ENCODE data around the gene KRTAP5-4.
"Not testable (repeated sequence)": the region's sequence is repeated elsewhere in the genome, so short reads cannot be mapped to it uniquely, and the experiment has no call there.

Gene KRTAP5-4

DNA sequence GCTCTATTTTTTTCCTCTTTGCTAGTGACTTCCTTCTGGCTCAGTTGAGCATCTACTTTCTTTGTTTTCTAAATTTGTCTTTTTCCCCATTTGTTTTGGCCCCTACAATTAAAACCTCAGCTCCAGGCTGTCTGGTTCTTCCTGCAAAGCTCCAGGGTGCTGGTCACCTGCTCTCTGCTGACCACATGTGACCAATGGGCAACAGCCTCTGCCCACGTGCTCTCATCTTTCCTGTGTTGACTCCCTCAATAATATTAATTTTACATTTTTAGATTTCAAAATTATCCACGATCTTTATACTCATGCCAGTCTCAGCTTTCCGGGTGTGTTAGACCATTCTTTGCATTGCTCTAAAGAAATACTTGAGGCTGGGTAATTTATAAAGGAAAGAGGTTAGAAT, 23.5 kb downstream of the KRTAP5-4 start:
- not testable (repeated sequence) for DNase-seq

DNA sequence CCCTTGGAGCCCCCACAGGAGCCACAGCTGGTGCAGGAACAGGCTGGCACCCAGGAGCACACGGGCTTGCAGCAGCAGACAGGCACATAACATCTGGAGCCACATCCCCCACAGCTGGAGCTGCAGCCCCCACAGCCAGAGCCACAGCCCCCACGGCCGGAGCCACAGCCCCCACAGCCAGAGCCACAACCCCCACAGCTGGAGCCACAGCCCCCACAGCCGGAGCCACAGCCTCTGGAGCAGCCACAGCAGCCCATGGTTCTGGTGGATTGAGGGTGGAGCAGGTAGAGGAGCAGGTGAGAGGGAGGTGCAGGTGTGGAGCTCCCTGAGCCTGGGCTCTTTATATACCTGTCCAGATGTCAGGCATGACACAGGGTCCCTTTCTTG, 24.0 kb downstream of the KRTAP5-4 start, which contains the start of gene KRTAP5-2:
Gene KRTAP5-2, minus strand, starts transcription at position 301 of the 387 bp plus-strand sequence. Its CDS starts 44 bp downstream, at position 257.
- no peak for DNase-seq

DNA sequence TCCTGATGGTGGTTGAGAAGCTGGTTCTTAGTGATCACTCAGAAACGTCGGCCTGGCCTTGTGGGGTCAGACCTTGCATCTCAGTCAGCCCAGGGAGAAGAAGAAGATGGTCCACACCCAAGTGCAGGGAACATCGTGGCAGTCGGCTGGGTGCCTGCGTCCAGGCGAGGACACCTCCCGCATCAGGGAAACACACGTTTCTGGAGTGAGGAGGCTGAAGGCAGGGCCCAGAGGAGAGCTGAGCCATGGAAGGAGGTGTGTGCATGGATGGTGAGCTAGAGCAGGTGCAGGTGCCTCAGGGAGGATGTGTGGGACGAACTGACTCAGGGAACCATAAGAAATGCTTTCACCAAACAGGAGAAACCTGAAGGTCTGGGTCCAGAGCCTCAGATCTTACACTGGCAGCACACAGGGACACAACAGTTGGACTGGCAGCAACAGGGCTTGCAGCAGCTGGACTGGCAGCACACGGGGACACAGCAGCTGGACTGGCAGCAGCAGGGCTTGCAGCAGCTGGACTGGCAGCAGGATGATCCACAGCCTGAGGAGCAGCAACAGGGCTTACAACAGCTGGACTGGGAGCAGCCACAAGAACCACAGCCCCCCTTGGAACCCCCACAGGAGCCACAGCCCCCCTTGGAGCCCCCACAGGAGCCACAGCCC, 24.5 kb downstream of the KRTAP5-4 start:
- no peak for DNase-seq

DNA sequence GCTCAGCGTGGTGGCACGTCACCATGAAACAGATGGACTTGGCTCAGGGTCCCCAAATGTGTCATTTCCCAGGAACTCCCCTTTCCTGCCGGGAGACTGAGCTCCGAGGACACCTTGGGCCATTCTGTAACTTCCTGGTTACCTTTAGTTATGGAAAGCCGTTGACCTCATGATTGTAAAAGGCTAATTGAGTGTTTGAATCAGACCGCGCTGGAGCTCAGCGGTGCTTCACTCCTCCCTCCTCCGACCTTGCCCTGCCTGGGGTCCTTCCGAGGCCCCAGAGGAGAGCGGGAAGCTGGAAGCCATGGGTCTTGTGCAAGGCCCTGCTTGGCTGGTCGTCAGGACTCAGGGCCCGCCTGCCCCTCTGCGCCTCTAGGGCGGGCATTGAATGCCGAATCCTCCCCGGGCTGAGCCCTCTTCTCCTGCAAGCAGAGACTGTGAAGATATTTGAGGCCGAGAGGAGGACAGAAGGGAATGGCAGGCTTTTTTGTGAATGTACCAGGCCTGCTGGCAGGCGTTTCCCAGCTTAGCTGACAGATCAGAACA, 25.3 kb downstream of the KRTAP5-4 start:
- DNase-seq: not testable (repeated sequence)

DNA sequence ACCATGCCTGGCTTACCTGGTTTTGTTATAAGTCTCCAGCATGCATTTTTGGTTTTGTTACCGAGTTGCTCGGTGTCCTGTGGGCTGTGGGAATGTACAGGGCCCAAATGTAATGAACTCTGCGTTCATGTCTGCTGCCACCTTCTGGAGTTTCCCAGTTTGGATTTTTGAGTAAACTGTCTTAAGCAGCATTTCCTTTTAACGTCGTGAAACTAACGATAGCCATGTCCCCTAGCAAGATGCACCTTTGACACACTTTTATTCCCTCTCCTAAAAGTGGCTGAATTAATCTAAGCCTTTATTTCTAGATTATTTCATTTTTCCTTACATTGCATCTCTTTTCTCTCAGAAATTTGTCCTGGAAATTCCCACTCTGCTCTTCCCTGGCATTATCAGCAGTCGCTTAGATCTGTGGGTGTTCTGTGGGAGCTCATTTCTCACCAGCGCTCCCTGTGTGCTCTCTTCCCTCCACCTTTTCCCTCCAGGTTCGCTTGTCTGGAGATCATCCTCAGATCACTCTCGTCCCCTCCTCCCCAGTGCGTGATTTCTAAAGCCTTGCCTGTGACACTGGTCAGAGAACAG, 25.9 kb downstream of the KRTAP5-4 start:
- not testable (repeated sequence) for DNase-seq

DNA sequence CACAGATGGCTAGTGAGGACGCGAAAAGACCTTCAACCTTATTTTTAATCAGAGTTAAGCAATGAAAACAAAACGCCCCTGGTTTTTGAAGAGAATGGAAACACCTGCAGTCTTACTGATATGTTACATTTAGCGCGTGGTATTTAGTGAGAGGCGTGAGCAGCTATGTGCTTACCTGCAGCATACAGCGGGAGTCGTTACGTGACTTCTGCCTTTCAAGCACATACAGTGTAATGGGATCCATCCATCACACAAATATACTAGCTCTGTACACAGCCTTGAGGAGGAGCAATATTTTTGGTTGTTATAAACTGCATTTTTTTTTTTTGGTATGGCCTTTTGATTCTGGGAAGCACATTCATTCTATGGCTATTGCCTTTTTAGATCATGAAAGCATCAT, 29.3 kb downstream of the KRTAP5-4 start:
- peak; percentile 25 for DNase-seq

DNA sequence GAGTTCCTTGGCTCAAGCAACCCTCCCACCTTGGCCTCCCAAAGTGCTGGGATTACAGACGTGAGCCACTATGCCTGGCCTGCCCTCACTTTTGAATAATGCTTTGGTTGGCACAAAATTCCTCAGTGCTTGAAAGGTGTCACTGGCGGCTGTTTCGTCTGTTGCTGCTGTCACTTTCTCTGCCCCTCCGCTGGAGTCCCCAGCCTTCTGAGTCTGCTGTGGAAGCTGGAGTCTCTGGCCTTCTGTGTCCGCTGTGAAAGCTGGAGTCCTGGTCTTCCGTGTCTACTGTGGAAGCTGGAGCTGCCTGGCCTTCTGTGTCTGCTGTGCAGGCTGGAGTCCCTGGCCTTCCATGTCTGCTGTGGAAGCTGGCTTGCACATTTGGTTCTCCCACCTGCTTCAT, 31.9 kb downstream of the KRTAP5-4 start:
- no peak for DNase-seq

DNA sequence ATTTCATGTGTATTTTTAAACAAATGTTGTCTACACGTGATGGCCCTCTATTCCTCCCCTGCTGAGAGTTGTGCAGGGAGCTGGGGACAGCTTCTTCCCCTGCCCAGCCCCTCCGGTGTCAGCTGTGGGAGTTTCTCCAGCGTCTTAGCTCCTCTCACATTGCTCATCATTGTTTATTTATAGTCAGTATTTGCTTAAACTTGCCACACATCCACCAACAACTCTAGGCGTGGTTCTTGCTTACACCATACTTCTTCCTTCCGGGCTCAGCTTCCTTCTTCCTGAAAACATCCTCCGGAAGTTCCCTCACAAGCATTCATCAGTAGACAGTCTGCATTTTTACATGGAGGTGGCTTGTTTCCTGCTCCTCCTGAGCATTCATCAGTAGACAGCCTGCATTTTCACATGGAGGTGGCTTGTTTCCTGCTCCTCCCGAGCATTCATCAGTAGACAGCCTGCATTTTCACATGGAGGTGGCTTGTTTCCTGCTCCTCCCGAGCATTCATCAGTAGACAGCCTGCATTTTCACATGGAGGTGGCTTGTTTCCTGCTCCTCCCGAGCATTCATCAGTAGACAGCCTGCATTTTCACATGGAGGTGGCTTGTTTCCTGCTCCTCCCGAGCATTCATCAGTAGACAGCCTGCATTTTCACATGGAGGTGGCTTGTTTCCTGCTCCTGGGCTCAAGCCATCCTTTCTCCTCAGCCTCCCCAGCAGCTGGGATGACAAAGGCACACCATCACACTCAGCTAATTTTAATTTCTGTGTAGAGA, 32.6 kb downstream of the KRTAP5-4 start:
- DNase-seq: not testable (repeated sequence)

DNA sequence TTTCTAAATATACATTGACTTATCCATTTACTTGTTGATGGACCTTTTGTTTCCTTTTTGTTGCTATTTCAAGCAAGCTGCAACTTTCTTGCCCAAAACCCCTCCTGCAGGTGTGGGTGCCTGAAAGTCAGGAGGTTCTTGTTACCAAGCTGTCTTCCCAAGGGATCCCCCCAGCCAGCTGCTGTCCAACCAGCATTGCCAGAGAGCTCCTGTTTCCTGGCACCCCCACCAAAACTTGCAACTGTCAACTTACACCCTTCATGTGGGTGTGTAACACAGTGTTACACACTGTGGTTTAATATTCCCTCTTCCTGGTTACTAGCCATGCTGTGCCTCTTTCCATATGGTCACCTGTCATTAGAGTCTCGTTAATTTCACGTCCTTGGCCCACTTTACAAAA, 35.2 kb downstream of the KRTAP5-4 start:
- no peak for DNase-seq

DNA sequence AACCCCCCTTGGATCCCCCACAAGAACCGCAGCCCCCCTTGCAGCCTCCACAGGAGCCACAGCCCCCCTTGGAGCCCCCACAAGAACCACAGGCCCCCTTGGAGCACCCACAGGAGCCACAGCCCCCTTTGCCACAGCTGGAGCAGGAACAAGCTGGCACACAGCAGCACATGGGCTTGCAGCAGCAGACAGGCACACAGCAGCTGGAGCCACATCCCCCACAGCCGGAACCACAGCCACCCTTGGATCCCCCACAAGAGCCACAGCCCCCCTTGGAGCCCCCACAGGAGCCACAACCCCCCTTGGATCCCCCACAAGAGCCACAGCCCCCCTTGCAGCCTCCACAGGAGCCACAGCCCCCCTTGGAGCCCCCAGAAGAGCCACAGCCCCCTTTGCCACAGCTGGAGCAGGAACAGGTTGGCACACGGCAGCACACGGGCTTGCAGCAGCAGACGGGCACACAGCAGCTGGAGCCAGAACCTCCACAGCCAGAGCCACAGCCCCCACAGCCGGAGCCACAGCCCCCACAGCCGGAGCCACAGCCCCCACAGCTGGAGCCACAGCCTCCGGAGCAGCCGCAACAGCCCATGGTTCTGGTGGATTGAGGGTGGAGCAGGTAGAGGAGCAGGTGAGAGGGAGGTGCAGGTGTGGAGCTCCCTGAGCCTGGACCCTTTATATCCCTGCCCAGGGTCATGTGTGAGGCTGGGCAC, 37.1 kb downstream of the KRTAP5-4 start, which contains the start of gene KRTAP5-1:
Gene KRTAP5-1, minus strand, starts transcription at position 623 of the 710 bp plus-strand sequence. Its CDS starts 34 bp downstream, at position 589.
- not testable (repeated sequence) for DNase-seq

DNA sequence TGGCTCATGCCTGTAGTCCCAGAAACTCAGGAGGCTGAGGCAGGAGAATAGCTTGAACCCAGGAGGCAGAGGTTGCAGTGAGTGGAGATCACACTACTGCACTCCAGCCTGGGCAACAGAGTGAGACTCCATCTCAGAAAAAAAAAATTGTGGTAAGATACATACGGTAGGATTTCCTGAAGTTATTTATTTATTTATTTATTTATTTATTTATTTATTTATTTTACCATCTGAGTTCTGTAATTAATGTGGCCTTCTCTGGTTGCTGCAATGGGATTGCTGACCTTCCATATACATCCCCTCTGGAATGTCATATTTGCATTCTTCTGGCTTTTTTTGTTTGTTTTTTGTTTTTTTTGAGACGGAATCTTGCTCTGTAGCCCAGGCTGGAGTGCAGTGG, 39.0 kb downstream of the KRTAP5-4 start:
- DNase-seq: not testable (repeated sequence)

DNA sequence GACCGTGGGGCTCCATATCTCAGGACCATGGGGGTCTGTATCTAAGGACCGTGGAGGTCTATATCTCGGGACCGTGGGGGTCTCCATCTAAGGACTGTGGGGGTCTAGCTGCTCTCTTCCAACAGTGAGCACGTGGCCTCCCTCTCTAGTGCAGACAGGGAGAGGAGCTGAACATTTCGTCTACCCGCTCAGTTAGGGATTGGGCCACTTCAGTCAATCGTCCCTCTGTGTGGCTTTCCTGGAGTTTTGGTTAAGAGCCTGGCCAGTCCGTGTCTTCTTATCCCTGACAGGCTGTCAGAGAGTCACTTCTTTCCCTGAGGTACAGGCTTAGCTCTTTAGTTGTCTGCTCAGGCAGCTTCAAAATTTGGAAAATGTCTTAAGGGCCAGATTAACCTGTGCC, 40.0 kb downstream of the KRTAP5-4 start:
- no peak for DNase-seq

DNA sequence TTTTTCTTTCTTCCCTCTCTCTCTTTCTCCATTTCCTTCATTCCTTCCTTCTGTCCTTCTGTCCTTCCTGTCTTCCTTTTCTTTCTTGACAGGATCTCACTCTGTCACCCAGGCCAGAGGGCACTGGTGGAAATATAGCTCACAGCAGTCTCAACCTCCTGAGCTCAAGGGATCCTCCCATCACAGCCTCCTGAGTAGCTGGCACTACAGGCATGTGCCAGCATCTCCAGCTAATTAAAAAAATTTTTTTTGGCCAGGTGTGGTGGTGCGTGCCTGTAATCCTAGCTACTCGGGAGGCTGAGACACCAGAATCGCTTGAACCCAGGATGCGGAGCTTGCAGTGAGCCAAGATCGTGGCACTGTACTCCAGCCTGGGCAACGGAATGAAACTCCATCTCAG, 45.1 kb downstream of the KRTAP5-4 start:
- no peak for DNase-seq

DNA sequence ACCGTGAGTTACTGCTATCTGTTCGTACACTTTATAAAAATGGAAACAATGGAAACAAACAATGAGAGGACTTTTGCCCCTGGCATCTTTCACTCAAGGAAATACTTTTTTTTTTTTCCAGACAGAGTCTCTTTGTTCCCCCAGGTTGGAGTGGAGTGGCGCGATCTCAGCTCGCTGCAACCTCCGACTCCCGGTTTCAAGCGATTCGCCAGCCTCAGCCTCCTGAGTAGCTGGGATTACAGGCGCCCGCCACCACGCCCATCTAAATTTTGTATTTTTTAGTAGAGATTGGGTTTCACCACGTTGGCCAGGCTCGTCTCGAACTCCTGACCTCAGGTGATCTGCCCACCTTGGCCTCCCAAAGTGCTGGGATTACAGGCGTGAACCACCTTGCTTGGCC, 46.2 kb downstream of the KRTAP5-4 start:
- not testable (repeated sequence) for DNase-seq

DNA sequence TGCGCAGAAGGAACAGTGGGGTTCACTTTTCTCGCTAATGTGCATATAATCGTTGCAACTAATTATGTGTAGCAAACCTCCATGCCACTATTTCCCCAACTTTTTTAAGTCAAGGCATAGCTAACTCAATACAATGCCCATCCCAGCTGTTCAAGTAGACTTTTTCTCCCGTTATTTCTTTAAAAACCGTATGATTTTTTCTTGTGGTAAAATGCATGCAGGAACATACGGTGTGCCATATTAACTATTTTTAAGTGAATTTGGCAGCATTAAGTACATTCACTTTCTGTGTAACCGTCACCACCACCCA, 47.0 kb downstream of the KRTAP5-4 start:
- peak; percentile 30 for DNase-seq

DNA sequence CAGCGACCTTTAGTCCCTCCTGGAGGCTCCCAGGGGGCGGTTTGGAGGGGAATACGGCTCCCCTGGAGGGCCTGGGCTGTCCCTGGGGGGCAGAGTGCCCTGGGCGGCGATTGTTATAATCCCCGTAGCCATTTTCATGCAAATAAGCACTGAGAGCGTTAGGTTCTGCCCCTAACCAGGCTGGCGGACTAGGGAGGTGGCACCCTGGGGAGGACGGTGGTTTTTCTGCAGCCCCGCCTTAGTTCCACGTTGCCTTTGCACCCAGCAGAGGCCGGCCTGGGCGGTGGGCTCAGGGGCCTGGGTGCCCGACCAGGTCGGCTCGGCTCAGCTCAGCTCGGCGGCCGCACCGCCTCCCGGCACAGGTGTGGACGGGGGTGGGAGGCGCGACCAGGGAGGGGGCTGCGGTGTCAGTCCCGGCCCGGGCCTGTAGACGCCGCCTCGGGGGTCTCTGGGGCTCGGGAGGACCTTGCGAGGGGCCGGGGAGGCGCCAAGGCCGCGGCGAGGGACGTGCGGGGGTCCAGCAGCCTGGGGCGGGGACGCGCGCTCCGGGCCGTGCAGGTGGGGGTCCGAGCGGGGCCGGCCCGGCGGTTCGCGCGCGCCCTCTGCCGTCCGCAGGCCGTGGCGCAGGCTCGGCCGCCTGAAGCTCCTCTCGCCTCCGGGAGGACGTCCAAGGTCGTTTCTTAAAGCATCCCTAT, 47.6 kb downstream of the KRTAP5-4 start:
- DNase-seq: no peak

DNA sequence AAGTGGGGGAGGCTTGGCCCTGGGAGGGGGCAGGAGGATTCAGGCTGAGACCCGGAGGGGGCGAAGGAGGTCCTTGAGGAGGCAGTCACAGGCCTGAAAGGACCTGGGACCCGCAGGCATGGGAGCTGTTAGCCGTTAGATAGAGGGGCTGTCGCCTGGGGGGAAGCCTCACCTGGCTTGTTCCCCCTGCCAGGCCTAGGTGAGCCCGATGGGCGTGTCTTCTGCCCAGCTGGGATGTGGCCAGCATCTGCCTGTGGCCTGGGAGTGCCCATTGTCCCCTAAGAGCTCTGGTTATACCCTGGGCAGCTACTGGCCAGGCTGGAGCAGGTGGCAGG, 48.1 kb downstream of the KRTAP5-4 start:
- DNase-seq: no peak

DNA sequence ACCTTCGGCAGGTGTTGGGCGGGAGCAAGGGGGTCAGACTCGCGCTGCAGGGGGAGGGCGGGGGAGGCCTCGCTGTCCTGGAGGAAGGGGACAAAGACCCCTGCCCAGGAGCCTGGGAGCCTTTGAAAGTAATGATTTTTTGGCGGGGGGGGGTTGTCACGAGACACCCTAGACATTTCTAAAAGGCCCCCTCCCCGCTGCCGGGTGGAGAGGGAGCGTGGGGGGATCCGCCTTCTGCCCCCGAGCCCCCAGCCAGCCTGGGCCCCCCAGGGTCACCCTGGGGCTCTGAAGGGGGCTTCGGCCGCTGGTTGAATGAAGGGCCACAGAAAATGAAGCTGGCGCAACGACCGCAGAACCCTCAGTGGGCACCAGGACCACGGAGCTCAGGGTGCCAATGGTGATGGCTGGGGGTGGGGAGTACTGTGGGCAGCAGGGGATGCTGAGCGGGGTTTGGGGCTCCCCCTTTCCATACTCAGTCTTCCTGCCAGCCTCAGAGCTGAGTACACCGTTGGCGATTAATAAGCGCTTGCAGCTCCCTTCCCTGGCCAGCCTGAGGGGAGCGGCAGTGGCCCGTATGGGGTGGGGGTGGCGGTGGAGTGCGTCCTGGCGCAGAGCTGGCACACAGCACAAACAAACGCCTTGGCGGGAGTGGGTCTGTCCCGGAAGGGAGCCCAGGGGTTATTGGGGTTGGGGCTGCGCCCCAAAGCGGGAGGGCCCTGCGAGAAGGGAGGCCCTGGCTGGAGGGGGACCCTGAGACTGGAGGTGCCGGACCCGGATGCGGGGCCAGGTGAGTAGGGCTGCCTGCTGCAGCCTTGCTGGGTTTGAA, 48.6 kb downstream of the KRTAP5-4 start:
- DNase-seq: no peak

DNA sequence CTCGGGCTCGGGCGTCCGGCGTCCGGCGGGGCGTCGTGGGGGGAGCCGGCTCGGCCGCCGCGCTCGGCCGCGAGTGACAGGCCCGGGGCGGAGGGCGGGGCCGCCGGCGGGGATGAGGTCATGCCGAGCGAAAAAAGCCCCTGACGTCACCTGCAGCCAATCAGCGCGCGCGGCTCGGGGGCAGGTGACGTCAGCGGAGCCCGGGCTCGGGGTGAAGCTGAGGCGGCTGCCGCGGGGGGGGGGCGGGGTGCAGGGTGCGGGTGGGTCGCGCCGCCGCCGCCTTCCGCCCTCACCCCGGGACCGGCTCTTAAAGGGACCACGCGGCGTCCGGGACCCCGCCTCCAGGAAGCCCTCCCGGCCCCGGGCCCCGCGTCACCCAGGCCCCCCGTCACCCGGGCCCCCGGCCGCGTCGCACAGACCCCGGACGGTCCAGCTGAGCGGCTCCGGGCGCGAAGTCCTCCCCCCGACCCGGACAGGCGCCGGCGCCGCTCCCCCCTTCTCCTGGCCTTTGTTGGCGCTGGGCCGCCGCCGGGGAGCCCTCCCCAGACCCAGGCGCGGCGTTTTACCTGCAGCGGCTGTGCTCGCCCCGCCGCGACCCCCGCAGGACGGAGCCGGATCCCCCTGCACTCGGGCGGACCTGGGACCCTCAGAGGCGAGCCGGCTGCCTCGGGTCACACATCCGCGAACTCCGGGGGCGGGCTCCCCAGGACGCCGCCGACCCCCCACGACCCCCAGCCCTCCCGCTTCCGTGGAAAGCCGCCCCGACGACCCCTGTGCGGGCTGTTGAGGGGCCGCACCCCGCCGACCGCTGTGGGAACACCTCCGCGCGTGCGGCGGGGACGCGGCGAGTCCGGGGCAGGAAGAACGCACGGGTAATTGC, 49.5 kb downstream of the KRTAP5-4 start, which contains the start of gene DUSP8:
Gene DUSP8, minus strand, starts transcription at position 75 of the 880 bp plus-strand sequence. CDS start 6,445 bp downstream, outside the sequence.
- DNase-seq: peak; percentile 82

DNA sequence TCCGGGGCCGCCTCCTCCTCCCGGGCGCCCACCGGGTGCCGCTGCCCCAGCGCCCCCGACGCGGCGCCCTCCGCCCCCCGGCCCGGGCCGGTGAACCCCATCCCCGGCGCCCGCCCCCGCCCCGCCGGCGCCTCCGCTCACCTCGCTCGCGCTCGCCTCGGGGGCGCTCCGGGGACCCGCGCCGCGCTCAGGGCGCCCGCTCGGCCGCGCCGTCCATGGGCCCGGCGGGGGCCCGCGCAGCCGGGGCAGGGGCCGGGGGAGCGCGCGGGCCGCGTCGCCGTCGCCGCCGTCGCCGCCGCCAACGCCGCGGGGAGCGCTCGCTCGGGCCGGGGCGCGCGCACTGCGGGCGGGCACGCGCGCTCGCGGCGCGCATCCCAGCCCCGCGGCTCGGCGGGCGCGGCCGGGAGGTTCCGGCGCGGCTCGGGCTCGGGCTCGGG, 50.2 kb downstream of the KRTAP5-4 start:
- no peak for DNase-seq
